HG03520 (cell line): ENCODE data around the gene DCAF11.

ENCODE experiments used
- ATAC-seq: cut with Tn5 transposase; IDR thresholded peaks from one replicate; pipeline ENCODE4 v1.9.1; 2021; ENCODE audit warnings: mild to moderate bottlenecking, moderate library complexity; ENCODE audit not compliant: unreplicated experiment

The DCAF11 gene

DNA sequence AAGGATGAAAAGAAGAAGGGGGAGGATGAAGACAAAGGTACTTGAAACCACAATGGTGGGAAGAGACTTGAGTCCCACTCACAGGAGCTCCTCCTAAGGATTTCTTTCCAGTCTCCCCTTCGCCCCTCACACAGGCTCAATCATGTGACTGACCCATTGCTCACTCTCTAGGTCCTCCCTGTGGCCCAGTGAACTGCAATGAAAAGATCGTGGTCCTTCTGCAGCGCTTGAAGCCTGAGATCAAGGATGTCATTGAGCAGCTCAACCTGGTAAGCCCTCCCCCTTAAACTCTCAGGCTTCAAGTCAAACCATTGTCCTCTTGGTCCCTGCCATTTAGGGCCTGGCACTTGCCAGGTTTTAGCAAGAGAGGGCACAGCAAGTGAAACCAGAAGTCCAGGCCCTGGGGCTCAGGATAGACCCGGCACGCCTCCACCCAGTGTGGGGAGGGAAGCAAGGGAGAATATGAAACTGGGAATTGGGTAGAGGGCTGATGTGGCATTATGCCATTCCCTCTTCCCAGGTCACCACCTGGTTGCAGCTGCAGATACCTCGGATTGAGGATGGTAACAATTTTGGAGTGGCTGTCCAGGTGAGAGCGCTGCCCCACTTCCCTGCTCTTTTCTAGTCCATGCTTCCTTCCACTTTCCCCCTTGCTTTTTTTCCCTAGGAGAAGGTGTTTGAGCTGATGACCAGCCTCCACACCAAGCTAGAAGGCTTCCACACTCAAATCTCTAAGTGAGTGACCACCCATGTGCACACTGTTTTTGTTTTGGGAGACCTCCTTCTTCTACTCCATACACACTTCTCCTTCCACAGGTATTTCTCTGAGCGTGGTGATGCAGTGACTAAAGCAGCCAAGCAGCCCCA is 23.2 kb downstream of the DCAF11 start:
- no peak for ATAC-seq

DNA sequence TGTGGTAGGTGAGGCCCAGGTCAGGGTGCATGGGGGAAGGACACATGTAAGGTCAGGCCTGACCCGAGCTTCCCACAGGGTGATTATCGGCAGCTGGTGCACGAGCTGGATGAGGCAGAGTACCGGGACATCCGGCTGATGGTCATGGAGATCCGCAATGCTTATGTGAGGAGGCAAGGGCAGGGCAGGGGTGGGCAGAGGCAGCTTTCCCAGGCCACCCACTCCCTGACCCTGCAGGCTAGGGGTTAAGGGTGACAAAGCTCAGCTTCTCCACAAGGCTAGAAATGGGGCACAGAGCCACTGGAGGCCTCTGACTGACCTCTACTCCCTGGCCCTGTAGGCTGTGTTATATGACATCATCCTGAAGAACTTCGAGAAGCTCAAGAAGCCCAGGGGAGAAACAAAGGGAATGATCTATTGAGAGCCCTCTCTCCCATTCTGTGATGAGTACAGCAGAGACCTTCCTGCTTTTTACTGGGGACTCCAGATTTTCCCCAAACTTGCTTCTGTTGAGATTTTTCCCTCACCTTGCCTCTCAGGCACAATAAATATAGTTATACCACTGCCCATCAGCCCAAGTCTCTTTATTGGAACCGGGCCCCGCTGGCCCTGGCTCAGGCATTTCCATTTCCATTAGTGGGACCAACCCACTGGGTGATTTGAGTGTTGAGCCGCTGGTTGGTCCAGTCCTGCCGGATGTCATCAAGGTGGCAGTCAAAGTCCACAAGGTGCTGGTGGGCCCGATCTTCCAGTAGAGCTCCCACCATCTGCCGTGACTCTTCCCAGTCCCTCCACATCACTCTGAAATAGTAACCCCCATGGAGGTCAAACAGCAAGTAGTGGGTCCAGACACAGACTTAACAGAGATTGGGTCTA is 24.1 kb downstream of the DCAF11 start:
- no peak for ATAC-seq

DNA sequence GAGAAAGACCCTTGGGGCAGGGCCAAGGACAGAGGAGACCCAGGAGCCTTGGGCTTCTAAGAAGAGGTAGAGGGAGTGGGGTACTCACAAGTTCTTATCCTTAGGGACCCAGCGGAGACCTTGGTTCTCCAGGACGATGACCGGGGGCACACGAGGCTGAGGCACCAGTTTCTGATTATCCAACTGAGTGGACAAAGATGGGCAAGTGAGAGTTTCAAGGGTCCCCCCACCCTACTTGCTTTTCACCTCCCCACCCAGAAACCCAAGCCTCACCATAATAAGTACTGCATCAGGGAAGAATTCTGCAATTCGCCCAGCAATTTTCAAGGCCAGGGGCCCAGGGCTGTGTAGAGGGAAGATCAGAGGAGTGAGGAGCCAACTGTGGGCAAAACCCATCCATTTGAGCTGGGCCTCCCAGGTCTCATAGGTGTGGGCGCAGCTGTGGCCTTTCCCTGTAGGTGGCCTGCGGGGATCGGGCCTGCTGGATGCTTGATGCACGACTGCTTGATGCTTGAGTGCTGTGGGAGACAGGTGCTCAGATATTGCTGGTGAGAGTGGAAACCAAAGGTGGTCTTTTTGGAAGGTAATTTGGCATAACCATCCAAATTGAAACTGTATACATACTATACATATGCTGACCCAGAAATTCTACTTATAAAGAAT is 24.8 kb downstream of the DCAF11 start:
- ATAC-seq: no peak

DNA sequence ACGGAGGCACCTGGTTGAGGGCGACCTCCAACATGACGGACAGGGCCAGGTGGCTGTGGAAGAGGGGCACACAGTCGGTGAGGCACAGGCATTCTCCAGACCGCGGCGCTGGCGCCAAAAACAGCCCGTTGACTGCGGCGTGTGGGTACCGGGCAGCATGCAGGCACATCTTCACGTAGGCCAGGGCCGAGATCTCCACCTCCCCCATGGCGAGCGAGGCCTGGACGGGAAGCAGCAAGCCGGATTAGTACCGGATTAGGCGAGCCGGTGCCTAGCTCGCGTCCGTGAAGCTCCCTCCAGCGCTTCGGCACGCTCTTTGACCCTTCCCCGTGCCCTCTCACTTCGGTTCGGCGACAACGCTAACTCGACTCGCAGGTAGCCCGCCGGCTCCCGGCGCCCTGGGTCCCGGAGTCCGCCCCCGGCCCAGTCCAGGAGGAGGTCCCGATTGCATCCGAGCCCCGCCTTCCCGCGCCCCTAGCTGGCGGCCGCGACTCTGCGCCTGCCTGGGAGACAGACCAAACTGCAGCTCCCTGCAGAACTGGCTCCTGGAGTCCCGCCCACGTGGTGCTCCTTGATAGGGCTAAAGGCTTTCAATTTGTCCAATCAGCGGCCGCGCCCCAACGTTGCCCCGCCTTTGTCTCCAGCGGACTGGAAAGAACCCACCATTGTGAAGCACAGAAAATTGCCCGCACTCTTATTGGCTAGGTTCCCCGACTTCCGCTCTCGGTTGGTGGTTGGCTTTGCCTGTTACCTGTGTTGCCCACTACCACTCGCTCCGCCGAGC is 26.7 kb downstream of the DCAF11 start, which contains the start of gene EMC9:
EMC9 (minus strand) TSS at position 495 of the 784 bp plus-strand sequence; CDS start at position 208, 287 bp downstream.
- peak; percentile 76 for ATAC-seq

DNA sequence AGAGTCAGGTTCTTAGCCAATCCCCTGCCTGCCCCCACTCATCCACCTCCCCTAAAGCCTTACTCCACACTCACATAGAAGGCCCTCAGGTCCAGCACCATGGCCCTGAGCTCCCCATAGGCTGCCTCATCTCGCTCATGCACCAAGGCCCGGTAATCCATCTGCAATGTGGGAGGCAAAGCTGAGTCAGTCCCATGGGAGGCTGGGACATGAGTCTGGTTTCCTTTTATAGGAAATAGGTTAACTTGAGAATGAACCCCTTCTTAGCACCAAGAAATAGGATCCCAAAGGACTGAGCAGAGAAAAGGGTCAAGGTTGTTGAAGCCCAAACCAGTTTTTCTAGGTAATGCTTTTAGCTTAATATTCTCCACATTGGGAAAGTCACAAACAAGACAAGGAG is 28.9 kb downstream of the DCAF11 start:
- ATAC-seq: no peak

DNA sequence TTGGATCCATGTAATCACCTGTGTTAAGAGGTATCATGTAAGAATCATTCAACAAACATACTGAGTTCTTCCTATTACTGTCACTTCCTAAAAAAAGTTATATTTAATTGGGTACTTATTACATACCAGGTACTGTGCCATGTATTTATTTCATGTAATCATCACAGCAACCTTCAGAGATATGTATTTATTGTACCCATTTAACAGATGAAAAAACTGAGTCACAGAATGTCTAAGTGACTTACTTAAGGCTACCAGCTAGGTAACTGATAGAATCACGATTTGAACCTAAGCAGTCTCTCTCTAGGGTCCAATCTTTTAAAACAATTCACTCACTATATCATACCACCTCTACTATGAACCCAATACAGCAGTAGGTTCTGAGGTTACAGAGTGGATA is 29.9 kb downstream of the DCAF11 start:
- no peak for ATAC-seq

DNA sequence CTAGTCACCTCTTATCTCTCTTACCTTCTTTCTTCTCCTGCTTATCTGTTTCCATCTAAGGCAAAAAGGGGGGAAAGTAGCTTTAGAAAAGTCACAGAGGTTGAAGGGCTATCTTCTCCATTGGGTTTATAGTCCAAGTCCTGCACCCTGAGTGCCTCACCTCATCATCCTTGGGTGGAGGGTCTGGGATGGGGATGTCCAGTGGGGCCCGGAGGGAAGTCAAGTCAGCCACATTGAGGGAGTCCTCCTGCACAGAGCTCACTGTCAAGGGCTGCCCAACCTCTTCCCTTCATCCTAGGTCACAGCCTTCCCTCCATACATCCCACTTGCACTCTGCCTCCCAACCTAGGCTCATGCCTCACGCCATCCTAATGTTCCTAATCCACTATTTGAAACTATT is 30.6 kb downstream of the DCAF11 start:
- no peak for ATAC-seq

DNA sequence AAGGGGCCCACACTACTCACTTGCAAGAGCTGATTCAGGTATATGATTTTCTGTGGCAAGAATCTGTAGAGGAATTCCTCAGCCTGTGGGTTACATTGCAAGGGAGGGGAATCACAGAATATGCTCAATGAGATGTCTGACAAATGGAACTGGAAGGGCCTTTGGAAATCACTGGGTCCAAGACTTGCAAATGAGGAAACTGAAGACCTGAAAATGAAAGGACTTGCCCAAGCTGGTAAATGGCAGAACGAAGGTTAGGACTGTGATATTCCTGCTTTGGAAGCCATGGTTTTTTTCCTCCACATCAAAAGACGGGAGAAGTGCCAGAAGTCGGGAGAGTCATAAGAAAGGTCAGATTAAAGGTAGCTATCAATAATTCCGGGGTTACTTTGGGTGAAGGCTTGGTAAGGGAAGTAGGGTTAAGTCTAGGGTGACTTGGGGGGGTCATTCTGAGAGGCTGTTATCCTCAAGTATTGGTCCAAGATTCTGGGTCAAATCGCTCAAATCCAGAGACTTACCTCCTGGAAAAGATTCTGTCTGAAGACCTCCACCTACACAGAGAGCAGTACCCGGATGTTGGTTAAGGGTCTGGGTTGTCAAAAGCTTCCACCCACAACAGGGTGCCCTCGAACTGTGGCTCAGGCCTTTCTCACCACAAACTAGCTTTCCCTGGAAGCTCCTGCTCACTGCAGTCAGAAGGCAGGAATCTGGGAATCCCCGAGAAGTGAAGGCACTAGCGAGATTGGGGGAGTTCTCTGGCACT is 31.3 kb downstream of the DCAF11 start:
- no peak for ATAC-seq

DNA sequence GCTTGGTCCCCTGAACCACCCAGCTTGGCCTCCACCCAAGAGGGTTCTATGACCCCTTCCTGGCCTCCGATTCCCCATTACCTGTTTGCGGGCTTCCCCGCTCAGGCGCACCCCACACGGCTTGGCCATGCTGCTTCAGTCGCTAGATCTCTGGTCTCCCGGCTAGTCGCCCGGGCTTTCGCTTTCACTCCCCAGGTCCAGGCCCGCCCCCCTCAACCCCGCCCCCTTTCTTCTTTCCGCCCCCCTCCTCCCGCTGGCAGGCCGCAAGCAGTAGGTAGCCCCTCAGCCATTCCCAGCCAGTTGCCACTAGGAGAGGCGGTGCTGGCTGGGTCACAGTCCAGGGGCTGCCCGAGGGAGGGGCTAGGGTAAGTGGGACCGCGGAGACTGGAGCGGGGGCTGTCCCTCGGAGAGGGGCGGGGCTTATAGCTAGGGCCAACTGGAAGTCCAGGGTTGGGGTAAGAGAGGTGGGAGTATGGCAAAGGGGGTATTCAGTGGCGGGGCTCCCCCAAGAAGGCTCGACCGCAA is 31.9 kb downstream of the DCAF11 start, which contains the start of gene PSME2:
PSME2 (minus strand) TSS at position 158 of the 525 bp plus-strand sequence; CDS start at position 129, 29 bp downstream.
- peak; percentile 54 for ATAC-seq

DNA sequence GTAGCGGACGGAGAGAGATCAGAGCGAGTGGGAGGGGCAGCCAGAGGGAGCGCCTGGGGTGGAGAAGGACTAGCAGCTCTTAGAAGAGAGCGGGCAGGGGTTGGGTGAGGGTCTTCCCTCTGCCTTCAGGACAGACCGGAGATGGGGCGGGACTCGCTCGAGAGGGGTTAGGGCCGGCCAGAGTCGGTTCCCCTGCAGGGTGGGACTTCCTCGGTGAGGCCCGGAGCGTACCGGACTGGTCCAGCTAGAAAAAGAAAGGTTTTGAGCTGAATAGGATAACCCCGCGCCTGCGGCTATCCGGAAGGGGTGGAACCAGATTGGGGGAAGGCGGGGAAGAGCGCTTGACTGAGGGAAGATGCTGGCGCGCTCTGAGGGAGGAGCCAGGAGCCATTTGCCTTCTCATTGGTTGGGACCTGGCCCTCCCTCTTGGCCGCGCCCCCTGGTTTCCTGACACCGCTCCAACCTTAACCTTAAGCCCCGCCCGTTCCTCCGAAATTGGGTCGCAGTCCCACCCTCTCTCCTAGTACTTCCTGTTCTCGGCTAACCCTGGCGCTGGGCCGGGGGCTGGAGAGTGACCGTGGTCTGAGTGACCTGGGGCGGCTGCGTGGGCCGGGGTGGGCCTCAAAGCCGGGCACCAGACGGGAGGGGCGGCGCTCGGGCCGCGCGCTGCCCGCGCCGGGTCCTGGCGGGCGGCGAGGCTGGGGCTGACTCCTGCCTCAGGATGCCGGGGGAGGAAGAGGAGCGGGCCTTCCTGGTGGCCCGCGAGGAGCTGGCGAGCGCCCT is 32.6 kb downstream of the DCAF11 start, which contains the start of gene RNF31:
RNF31 (plus strand) TSS at position 521 of the 783 bp plus-strand sequence; CDS start at position 722, 201 bp downstream.
- ATAC-seq: peak; percentile 81

DNA sequence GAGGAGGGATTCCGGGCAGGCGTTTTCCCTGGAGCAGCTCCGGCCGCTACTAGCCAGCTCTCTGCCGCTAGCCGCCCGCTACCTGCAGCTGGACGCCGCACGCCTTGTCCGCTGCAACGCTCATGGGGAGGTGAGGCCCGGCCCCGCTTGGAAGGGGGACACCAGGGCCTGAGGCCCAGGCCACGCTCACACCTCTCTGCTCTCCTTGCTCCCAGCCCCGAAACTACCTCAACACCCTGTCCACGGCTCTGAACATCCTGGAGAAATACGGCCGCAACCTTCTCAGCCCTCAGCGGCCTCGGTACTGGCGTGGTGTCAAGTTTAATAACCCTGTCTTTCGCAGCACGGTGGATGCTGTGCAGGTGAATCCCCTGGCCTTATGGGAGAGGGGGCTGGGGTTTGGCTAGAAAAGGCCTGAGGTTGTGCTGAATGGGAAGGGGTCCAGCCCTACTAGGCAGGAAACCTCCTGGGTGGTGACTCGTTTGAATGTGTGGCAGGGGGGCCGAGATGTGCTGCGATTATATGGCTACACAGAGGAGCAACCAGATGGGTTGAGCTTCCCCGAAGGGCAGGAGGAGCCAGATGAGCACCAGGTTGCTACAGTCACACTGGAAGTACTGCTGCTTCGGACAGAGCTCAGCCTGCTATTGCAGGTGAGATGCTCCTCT is 33.3 kb downstream of the DCAF11 start:
- no peak for ATAC-seq

DNA sequence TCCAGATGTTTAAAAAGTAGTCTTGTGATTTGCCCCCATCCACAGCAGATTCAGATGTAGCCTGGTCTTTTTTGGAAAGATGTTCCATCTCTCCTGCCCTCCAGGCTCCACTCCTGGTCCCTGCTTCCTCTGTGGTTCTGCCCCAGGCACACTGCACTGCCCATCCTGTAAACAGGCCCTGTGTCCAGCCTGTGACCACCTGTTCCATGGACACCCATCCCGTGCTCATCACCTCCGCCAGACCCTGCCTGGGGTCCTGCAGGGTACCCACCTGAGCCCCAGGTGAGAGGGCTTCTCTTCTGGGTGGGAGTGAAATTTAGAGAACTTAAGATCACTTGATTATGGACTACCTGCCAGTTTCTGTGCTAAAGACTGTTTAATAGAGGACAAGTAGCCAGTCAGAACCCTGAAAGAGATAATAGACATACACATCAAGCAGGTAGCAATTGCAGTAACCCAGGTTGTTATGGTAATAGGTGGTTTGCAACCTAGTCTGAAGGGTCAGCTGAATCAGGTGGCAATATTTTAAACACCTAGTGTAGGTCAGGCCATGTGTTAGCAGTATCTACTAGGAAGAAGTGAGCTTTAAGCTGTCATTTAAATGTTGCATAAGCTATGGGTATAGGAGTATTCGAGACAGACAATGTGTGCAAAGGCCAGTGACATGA is 34.9 kb downstream of the DCAF11 start:
- ATAC-seq: no peak

DNA sequence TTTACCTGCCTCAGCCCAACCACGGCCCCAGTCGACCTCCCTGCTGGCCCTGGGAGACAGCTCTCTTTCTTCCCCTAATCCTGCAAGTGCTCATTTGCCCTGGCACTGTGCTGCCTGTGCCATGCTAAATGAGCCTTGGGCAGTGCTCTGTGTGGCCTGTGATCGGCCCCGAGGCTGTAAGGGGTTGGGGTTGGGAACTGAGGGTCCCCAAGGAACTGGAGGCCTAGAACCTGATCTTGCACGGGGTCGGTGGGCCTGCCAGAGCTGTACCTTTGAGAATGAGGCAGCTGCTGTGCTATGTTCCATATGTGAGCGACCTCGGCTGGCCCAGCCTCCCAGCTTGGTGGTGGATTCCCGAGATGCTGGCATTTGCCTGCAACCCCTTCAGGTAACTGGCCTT is 35.5 kb downstream of the DCAF11 start:
- no peak for ATAC-seq

DNA sequence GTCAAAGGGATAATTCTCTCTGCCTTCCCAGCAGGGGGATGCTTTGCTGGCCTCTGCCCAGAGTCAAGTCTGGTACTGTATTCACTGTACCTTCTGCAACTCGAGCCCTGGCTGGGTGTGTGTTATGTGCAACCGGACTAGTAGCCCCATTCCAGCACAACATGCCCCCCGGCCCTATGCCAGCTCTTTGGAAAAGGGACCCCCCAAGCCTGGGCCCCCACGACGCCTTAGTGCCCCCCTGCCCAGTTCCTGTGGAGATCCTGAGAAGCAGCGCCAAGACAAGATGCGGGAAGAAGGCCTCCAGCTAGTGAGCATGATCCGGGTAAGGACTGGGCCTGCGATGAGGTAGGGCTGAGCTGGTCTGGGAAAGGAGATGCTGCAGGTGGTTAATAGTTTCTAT is 36.0 kb downstream of the DCAF11 start:
- no peak for ATAC-seq

DNA sequence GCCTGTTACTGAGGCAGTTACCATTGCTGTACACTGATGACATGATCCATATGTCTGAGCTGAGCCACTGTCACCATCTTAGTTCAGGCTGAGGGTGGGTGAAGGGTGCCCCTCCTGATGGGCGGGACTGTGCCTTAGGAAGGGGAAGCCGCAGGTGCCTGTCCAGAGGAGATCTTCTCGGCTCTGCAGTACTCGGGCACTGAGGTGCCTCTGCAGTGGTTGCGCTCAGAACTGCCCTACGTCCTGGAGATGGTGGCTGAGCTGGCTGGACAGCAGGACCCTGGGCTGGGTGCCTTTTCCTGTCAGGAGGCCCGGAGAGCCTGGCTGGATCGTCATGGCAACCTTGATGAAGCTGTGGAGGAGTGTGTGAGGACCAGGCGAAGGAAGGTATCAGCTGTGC is 36.4 kb downstream of the DCAF11 start:
- no peak for ATAC-seq

DNA sequence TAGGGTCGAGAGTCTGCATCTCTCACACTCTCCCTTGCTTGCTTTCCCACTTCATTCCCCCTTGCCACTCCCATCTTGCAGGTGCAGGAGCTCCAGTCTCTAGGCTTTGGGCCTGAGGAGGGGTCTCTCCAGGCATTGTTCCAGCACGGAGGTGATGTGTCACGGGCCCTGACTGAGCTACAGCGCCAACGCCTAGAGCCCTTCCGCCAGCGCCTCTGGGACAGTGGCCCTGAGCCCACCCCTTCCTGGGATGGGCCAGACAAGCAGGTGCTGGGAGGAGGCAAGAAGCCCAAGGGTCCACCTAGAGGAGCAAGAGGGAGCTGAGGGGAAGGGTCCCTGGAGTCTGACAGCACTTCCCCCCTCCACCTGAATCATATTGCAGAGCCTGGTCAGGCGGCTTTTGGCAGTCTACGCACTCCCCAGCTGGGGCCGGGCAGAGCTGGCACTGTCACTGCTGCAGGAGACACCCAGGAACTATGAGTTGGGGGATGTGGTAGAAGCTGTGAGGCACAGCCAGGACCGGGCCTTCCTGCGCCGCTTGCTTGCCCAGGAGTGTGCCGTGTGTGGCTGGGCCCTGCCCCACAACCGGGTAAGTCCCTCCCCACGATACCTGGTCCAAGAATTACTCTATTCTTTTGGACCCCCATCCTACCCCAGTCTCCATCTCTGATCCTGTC is 37.0 kb downstream of the DCAF11 start:
- no peak for ATAC-seq

DNA sequence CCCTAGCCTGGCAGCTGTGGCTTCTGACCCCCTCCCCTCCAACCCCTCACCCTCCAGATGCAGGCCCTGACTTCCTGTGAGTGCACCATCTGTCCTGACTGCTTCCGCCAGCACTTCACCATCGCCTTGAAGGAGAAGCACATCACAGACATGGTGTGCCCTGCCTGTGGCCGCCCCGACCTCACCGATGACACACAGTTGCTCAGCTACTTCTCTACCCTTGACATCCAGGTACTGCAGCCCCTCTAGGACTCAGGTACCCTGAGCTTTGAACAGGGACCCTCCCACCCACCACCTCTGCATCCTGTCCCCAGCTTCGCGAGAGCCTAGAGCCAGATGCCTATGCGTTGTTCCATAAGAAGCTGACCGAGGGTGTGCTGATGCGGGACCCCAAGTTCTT is 40.5 kb downstream of the DCAF11 start:
- ATAC-seq: no peak
